Endodermal cell (in vitro differentiated cells): ENCODE measurements around the gene AKAP8. TPM values are rescaled to one million over a fixed set of nuclear protein-coding genes. Genes with fewer than 3 reads are reported as not detected.
A peak's percentile ranks its signal among the peaks of the same experiment; 100 is the strongest.

Experiments
- DNase-seq: peaks from one replicate; pipeline ENCODE4 v3.0.0-alpha.2; 2017
- H3K27ac ChIP-seq: 2 replicates; pipeline ENCODE4 v1.5.1; 2013; ENCODE audit warnings: mild to moderate bottlenecking, low read depth, low read length, moderate library complexity
- H3K27me3 ChIP-seq: 2 replicates; pipeline ENCODE4 v1.6.1; 2013; ENCODE audit warnings: mild to moderate bottlenecking, low read length, moderate library complexity; ENCODE audit not compliant: insufficient read depth, control insufficient read depth, poor library complexity, severe bottlenecking
- H3K36me3 ChIP-seq: 2 replicates; pipeline ENCODE4 v1.7.0; 2013; ENCODE audit warnings: mild to moderate bottlenecking, low read length, moderate library complexity; ENCODE audit not compliant: control insufficient read depth, insufficient read depth
- H3K4me1 ChIP-seq: one replicate; pipeline ENCODE4 v1.7.0; 2013; ENCODE audit warnings: low read length; ENCODE audit not compliant: control insufficient read depth, insufficient read depth
- H3K4me3 ChIP-seq: 2 replicates; pipeline ENCODE4 v1.5.1; 2013; ENCODE audit warnings: mild to moderate bottlenecking, low read length, moderate library complexity
- H3K9ac ChIP-seq: 2 replicates; pipeline ENCODE4 v1.6.1; 2013; ENCODE audit warnings: mild to moderate bottlenecking, low read length, moderate library complexity; ENCODE audit not compliant: poor library complexity, severe bottlenecking; ENCODE audit errors: extremely low read depth
- H3K9me3 ChIP-seq: 2 replicates; pipeline ENCODE4 v1.6.1; 2013; ENCODE audit warnings: mild to moderate bottlenecking, low read length, moderate library complexity; ENCODE audit not compliant: control insufficient read depth
- H3K27ac Mint-ChIP-seq: 2 replicates; pipeline ENCODE4 v1.8.0; 2020; ENCODE audit warnings: mixed read lengths
- H3K27me3 Mint-ChIP-seq: 2 replicates; pipeline ENCODE4 v1.8.0; 2021; ENCODE audit warnings: mild to moderate bottlenecking, mixed read lengths; ENCODE audit not compliant: insufficient read depth
- H3K36me3 Mint-ChIP-seq: 2 replicates; pipeline ENCODE4 v1.8.0; 2020; ENCODE audit warnings: low read depth, mixed read lengths
- H3K4me1 Mint-ChIP-seq: 2 replicates; pipeline ENCODE4 v1.8.0; 2020; ENCODE audit warnings: mixed read lengths
- H3K4me3 Mint-ChIP-seq: 2 replicates; pipeline ENCODE4 v1.8.0; 2020; ENCODE audit warnings: mild to moderate bottlenecking, moderate library complexity, mixed read lengths
- H3K9me3 Mint-ChIP-seq: 2 replicates; pipeline ENCODE4 v1.8.0; 2020; ENCODE audit warnings: mild to moderate bottlenecking, mixed read lengths
- CTCF ChIP-seq: fragments of 200-600 bp; sonication (generic); conservative IDR thresholded peaks from 2 replicates; pipeline ENCODE4 v1.5.0; 2021; ENCODE audit warnings: antibody characterized with exemption, mild to moderate bottlenecking
- WGBS, 2 experiments: methylation state at CpG; one replicate each; pipeline versions ENCODE4 v1.1.5 to v1.1.7; 2013; ENCODE audit warnings: missing lambda C conversion rate in 2 of 2, mixed read lengths in 1 of 2; ENCODE audit not compliant: insufficient coverage in 1 of 2, insufficient read length in 1 of 2; 5-methylcytosine and 5-hydroxymethylcytosine counted together
- total RNA-seq, 2 donors: library from RNA; stranded (reverse); fragmentation: NEBNext Ultra II Directional in 1 of 2; extraction: Animal tissue kit (Norgen Biotek cat#: 25700) in 1 of 2; gene quantifications; 2 replicates in 1 of 2; 3 replicates in 1 of 2; pipeline ENCODE4 v1.2.1, GENCODE V29; 2021

AKAP8 gene
- total RNA-seq, 2 donors from 2014 or later, result 34.9 to 39.6 TPM

GRCh38 chr19:15418579-15419412, 39.2 kb upstream of the AKAP8 start, which contains the start of gene AKAP8L:
AKAP8L (minus strand) TSS chr19:15418988; CDS start chr19:15418923, 65 bp downstream.
- peaks cover 9% of the 10 kb centered on the region for H3K4me1 Mint-ChIP-seq

GRCh38 chr19:15418231-15418578, 38.6 kb upstream of the AKAP8 start:
- Mint-ChIP-seq H3K27me3 (no peaks in the 10 kb centered on the region), H3K4me3 (peak overlapping the region; percentile 93), H3K36me3 (peaks cover 28% of the 10 kb centered on the region), H3K27ac (peak overlapping the region; percentile 99), H3K9me3 (peaks cover 5% of the 10 kb centered on the region), H3K4me1 (peaks cover 14% of the 10 kb centered on the region)
- H3K27ac ChIP-seq, result peak overlapping the region; percentile 84
- TF ChIP-seq CTCF, result no peak
- H3K4me1 ChIP-seq, result peaks cover 6% of the 10 kb centered on the region
- H3K27me3 ChIP-seq, result no peaks in the 10 kb centered on the region
- H3K4me3 ChIP-seq, result peak overlapping the region; percentile 91
- WGBS, 2 experiments, result 0 to 4% methylated on average over 8 to 15 of the region's 16 CpGs
- no peak for DNase-seq
- peak overlapping the region; percentile 97 for H3K9ac ChIP-seq
- peaks cover 25% of the 10 kb centered on the region for H3K36me3 ChIP-seq
- peaks cover 3% of the 10 kb centered on the region for H3K9me3 ChIP-seq

More at GRCh38 chr19:15418579-15419412, 39.2 kb upstream of the AKAP8 start, which contains the start of gene AKAP8L:
- Mint-ChIP-seq H3K9me3 (peaks cover 8% of the 10 kb centered on the region), H3K27me3 (no peaks in the 10 kb centered on the region), H3K27ac (peak within 1 kb of the TSS; percentile 99), H3K36me3 (peaks cover 33% of the 10 kb centered on the region), H3K4me3 (peak within 1 kb of the TSS; percentile 93)
- Histone ChIP-seq H3K27ac (peak within 1 kb of the TSS; percentile 84), H3K9me3 (peaks cover 9% of the 10 kb centered on the region), H3K36me3 (peaks cover 31% of the 10 kb centered on the region), H3K9ac (peak within 1 kb of the TSS; percentile 97), H3K4me3 (peak within 1 kb of the TSS; percentile 91), H3K27me3 (no peaks in the 10 kb centered on the region), H3K4me1 (peaks cover 3% of the 10 kb centered on the region)
- 1 to 2% methylated on average over 39 to 61 of the region's 61 CpGs for WGBS, 2 experiments
- DNase-seq, result peak; percentile 100
- peak; percentile 86 for TF ChIP-seq CTCF

GRCh38 chr19:15417699-15418098, 38.1 kb upstream of the AKAP8 start:
- Mint-ChIP-seq H3K4me1 (peaks cover 19% of the 10 kb centered on the region), H3K9me3 (peaks cover under 1% of the 10 kb centered on the region), H3K36me3 (peaks cover 23% of the 10 kb centered on the region), H3K27me3 (no peaks in the 10 kb centered on the region), H3K27ac (peak overlapping the region; percentile 99), H3K4me3 (peak overlapping the region; percentile 93)
- H3K4me3 ChIP-seq, result peak overlapping the region; percentile 91
- H3K9me3 ChIP-seq, result no peaks in the 10 kb centered on the region
- H3K4me1 ChIP-seq, result peaks cover 9% of the 10 kb centered on the region
- no peak for TF ChIP-seq CTCF
- peak overlapping the region; percentile 97 for H3K9ac ChIP-seq
- WGBS, 2 experiments, result 24 to 38% methylated on average over 9 of the region's 9 CpGs
- no peaks in the 10 kb centered on the region for H3K27me3 ChIP-seq
- DNase-seq, result no peak
- peak overlapping the region; percentile 84 for H3K27ac ChIP-seq
- peaks cover 20% of the 10 kb centered on the region for H3K36me3 ChIP-seq
